Fibroblast of lung (primary cell): Measurements from ENCODE around the gene KCND2.

Experiments used
- EZH2 ChIP-seq: IDR thresholded peaks from 2 replicates; pipeline ENCODE4 v1.5.1; 2012; ENCODE audit warnings: low read length, control low read depth, mild to moderate bottlenecking; ENCODE audit errors: missing control alignments
- TF ChIP-seq, protein P1 (sequence below), 2 donors: IDR thresholded peaks in 1 of 2; conservative IDR thresholded peaks in 1 of 2; 1 replicate in 1 of 2; 2 replicates in 1 of 2; pipeline ENCODE4 v1.5.1; 2011 to 2012; ENCODE audit warnings: low read length in 2 of 2, control low read depth in 1 of 2, inconsistent platforms in 1 of 2, low read depth in 1 of 2, mild to moderate bottlenecking in 1 of 2

DNA sequence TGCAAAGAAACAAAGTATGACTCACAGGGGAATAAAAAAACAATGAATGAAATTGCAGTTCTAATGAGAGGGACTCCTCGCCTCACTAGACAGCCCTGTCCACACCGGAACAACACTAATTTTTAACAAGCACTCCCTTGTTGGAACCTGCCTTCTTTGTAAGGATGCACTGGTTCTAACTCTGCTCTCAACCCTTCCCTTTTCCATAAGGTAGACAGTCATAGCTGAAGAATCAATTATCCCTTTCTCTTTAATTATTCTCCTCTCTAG, 519.8 kb downstream of the KCND2 start:
- TF ChIP-seq, protein P1, sequence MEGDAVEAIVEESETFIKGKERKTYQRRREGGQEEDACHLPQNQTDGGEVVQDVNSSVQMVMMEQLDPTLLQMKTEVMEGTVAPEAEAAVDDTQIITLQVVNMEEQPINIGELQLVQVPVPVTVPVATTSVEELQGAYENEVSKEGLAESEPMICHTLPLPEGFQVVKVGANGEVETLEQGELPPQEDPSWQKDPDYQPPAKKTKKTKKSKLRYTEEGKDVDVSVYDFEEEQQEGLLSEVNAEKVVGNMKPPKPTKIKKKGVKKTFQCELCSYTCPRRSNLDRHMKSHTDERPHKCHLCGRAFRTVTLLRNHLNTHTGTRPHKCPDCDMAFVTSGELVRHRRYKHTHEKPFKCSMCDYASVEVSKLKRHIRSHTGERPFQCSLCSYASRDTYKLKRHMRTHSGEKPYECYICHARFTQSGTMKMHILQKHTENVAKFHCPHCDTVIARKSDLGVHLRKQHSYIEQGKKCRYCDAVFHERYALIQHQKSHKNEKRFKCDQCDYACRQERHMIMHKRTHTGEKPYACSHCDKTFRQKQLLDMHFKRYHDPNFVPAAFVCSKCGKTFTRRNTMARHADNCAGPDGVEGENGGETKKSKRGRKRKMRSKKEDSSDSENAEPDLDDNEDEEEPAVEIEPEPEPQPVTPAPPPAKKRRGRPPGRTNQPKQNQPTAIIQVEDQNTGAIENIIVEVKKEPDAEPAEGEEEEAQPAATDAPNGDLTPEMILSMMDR (conservative IDR thresholded peaks at IDR 0.05 in 1 of 2, IDR thresholded peaks at IDR 0.05 in 1 of 2; ENCODE audit: low read depth in 1 of 2, low read length in 2 of 2) = no peak
- no peak for TF ChIP-seq EZH2
